ENCODE data around the gene RAD51AP2.

Gene RAD51AP2

GRCh38 chr2:17545680-17546613 lies 27.7 kb upstream of the RAD51AP2 start:
- CTCF ChIA-PET = interaction anchor here (0.6 to 0.7 kb wide), 2 partner anchors 75 to 125 kb away, joined by 3 to 4 read pairs; no protein-coding TSS in a partner anchor
- Histone ChIP-seq H3K36me3 (ENCODE audit: control insufficient read depth in 2 of 2, insufficient read depth in 1 of 2, low read length in 2 of 2) (no peaks in the 10 kb centered on the region), H3K4me3 (ENCODE audit: low read depth, low read length) (no peak overlapping the region), H3K9me3 (ENCODE audit: control insufficient read depth, insufficient read depth, low read depth, low read length) (no peaks in the 10 kb centered on the region), H3K4me1 (ENCODE audit: control insufficient read depth, insufficient read depth, low read length) (no peaks in the 10 kb centered on the region), H3K27ac (ENCODE audit: extremely low read depth, low read depth, low read length) (no peak overlapping the region)
- TF ChIP-seq ZSCAN5A (tag by site-specific recombination; IDR thresholded peaks at IDR 0.05) (no peak), ZNF501 (tag by site-specific recombination; IDR thresholded peaks at IDR 0.05) (no peak), ZNF558 (tag by site-specific recombination; IDR thresholded peaks at IDR 0.05) (no peak), GLI4 (tag by site-specific recombination; IDR thresholded peaks at IDR 0.05) (no peak), ZNF223 (tag by site-specific recombination; IDR thresholded peaks at IDR 0.05) (no peak), ZNF416 (tag by site-specific recombination; IDR thresholded peaks at IDR 0.05) (no peak), ZNF404 (tag by site-specific recombination; IDR thresholded peaks at IDR 0.05) (no peak), ZNF114 (tag by site-specific recombination; IDR thresholded peaks at IDR 0.05) (no peak), ZNF24 (tag by site-specific recombination; IDR thresholded peaks at IDR 0.05) (no peak), ZNF169 (tag by site-specific recombination; IDR thresholded peaks at IDR 0.05) (no peak), ZNF670 (tag by site-specific recombination; IDR thresholded peaks at IDR 0.05; ENCODE audit: low read depth) (no peak), ZNF184 (tag by site-specific recombination; IDR thresholded peaks at IDR 0.05) (no peak), ZNF843 (tag by site-specific recombination; IDR thresholded peaks at IDR 0.05) (no peak), ZNF701 (tag by site-specific recombination; IDR thresholded peaks at IDR 0.05) (no peak), SCRT2 (tag by site-specific recombination; IDR thresholded peaks at IDR 0.05) (no peak), ZNF610 (tag by site-specific recombination; IDR thresholded peaks at IDR 0.05; ENCODE audit: borderline replicate concordance) (no peak), ZNF544 (tag by site-specific recombination; IDR thresholded peaks at IDR 0.05) (no peak), GLIS1 (tag by site-specific recombination; IDR thresholded peaks at IDR 0.05) (no peak)
- TF ChIP-seq, protein P1, sequence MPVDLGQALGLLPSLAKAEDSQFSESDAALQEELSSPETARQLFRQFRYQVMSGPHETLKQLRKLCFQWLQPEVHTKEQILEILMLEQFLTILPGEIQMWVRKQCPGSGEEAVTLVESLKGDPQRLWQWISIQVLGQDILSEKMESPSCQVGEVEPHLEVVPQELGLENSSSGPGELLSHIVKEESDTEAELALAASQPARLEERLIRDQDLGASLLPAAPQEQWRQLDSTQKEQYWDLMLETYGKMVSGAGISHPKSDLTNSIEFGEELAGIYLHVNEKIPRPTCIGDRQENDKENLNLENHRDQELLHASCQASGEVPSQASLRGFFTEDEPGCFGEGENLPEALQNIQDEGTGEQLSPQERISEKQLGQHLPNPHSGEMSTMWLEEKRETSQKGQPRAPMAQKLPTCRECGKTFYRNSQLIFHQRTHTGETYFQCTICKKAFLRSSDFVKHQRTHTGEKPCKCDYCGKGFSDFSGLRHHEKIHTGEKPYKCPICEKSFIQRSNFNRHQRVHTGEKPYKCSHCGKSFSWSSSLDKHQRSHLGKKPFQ (tag by site-specific recombination; IDR thresholded peaks at IDR 0.05) = no peak
- POLR2A ChIA-PET = no interaction called here

DNA sequence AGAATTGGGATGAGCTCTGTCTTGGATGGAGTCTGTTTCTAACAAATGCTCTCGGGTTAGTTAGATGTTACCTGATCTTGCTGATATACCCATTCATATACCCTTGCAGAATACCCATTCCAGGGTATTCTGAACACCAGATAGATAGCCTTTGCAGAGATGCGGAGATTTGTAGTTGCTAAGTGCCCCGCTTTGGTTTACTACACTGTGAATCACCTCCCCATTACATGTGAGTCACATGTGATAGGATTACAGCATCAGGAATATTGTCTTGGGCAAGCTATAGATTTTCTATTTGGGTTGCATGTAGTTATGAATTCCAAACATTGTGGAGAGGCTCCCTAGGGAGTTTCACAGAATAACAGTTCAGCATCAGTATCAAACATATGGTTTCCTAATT lies 26.0 kb upstream of the RAD51AP2 start:
- Histone ChIP-seq H3K27ac (ENCODE audit: extremely low read depth, low read depth, low read length) (no peak overlapping the region), H3K4me1 (ENCODE audit: control insufficient read depth, insufficient read depth, low read length) (peaks cover 2% of the 10 kb centered on the region; the same call in 1 of the 2 replicates), H3K4me3 (ENCODE audit: low read depth, low read length) (no peak overlapping the region), H3K9me3 (ENCODE audit: control insufficient read depth, insufficient read depth, low read depth, low read length) (no peaks in the 10 kb centered on the region), H3K36me3 (ENCODE audit: control insufficient read depth in 2 of 2, insufficient read depth in 1 of 2, low read length in 2 of 2) (no peaks in the 10 kb centered on the region)
- POLR2A ChIA-PET = no interaction called here
- CTCF ChIA-PET = no interaction called here
- TF ChIP-seq ZBTB17 (tag by site-specific recombination; IDR thresholded peaks at IDR 0.05) (no peak), ZSCAN16 (tag by site-specific recombination; IDR thresholded peaks at IDR 0.05) (no peak), ZNF174 (tag by site-specific recombination; IDR thresholded peaks at IDR 0.05) (no peak), SCRT1 (tag by site-specific recombination; IDR thresholded peaks at IDR 0.05; ENCODE audit: borderline replicate concordance) (no peak), REPIN1 (tag by site-specific recombination; IDR thresholded peaks at IDR 0.05; ENCODE audit: low read depth) (no peak), ZNF148 (tag by site-specific recombination; IDR thresholded peaks at IDR 0.05; ENCODE audit: borderline replicate concordance) (no peak), ZNF513 (tag by site-specific recombination; IDR thresholded peaks at IDR 0.05) (no peak), ZNF274 (IDR thresholded peaks at IDR 0.05; ENCODE audit: low read length) (no peak), ZNF274 (tag by site-specific recombination; IDR thresholded peaks at IDR 0.05; ENCODE audit: borderline replicate concordance) (no peak), FEZF1 (tag by site-specific recombination; IDR thresholded peaks at IDR 0.05) (no peak)

Measured in HEK293 (cell line).